ENCODE data around the gene INAFM2. TPM values are rescaled to one million over a fixed set of nuclear protein-coding genes. Genes with fewer than 3 reads are reported as not detected.
A peak's percentile ranks its signal among the peaks of the same experiment; 100 is the strongest.

The INAFM2 gene
- total and polyA plus RNA-seq, 4 experiments from 2014 or later: 0.08 to 7.5 (median 5.0) TPM

DNA sequence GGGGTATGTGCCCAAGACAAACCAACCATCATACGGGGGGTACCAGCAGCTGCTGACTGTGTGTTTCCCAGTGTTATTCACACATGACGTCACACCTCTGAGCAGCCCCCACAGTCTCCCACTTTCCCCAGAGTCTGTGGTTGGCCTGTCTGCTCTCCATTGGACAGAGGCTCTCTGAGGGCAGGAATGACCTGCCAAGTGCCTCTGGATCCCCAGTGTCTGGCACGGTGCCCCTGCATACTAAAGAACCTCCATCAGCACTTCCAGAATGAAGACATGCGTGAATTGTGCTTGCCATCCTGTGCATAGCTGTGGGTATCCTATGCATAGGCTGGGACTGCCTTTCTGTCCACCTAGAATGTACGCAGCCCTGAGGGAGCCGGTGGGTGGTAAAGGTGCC, 20.7 kb downstream of the INAFM2 start:
- H3K27me3 Mint-ChIP-seq: no peaks in the 10 kb centered on the region
- intact Hi-C loops (cut with micrococcal nuclease): loop anchor here (1.0 kb wide), 3 partner anchors 24 to 163 kb away; no protein-coding TSS in a partner anchor

DNA sequence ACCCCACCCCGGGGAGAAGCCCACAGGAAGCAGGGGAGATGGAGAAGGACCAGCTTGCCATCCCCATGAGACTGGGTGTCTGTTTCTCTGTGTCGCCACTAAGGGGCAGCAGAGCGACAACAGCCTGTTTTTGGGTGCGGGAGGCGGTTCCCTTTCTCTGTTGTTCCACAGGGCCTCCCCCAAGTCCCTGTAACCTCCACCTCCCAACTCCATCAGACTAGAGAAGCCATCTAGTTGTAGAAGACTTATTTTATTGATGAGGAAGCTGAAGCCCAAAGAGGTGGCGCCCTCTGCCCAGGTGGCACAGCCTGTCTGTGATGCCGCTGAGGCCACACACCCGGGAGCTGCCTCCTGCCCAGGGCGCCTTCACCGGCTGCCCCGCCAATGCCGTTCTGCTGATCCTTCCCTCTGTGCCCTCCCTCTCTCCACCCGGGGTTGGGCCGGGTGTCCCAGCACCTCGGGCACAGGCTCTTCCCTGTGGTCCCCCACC, 21.2 kb downstream of the INAFM2 start:
- Histone ChIP-seq H3K4me1 (ENCODE audit: insufficient read depth, low read length) (peaks cover 7% of the 10 kb centered on the region), H3K36me3 (ENCODE audit: insufficient read depth, low read length) (no peaks in the 10 kb centered on the region)

More for the DNA sequence above, 20.7 kb downstream of the INAFM2 start:
- Histone ChIP-seq H3K27ac (ENCODE audit: low read depth, low read length) (no peak overlapping the region), H3K4me3 (ENCODE audit: low read length in 2 of 2) (no peak overlapping the region), H3K9me3 (ENCODE audit: control insufficient read depth in 1 of 2, low read length in 2 of 2) (no peaks in the 10 kb centered on the region), H3K36me3 (ENCODE audit: insufficient read depth, low read length) (no peaks in the 10 kb centered on the region), H3K4me1 (ENCODE audit: insufficient read depth, low read length) (peaks cover 7% of the 10 kb centered on the region), H3K27me3 (ENCODE audit: insufficient read depth, low read length) (no peaks in the 10 kb centered on the region)
- Mint-ChIP-seq H3K36me3 (no peaks in the 10 kb centered on the region), H3K4me1 (peaks cover 0 to 3% (median under 1%) of the 10 kb centered on the region in 4 donors), H3K9me3 (no peaks in the 10 kb centered on the region), H3K27ac (no peak overlapping the region), H3K4me3 (no peak overlapping the region)
- DNase-seq: peak in 1 of 5 donors; percentile 12
- CTCF ChIA-PET (ENCODE audit: partially characterized antibody): interaction anchor here (0.7 to 21.4 kb wide), 23 partner anchors 9 to 297 kb away, joined by 3 to 634 read pairs (median 5); partner anchors contain the start of genes DISP2, INAFM2, IVD and KNSTRN
- POLR2A ChIA-PET (ENCODE audit: partially characterized antibody): interaction anchor here (0.9 to 1.5 kb wide), 7 partner anchors 9 to 78 kb away, joined by 3 to 10 read pairs (median 4); no protein-coding TSS in a partner anchor

DNA sequence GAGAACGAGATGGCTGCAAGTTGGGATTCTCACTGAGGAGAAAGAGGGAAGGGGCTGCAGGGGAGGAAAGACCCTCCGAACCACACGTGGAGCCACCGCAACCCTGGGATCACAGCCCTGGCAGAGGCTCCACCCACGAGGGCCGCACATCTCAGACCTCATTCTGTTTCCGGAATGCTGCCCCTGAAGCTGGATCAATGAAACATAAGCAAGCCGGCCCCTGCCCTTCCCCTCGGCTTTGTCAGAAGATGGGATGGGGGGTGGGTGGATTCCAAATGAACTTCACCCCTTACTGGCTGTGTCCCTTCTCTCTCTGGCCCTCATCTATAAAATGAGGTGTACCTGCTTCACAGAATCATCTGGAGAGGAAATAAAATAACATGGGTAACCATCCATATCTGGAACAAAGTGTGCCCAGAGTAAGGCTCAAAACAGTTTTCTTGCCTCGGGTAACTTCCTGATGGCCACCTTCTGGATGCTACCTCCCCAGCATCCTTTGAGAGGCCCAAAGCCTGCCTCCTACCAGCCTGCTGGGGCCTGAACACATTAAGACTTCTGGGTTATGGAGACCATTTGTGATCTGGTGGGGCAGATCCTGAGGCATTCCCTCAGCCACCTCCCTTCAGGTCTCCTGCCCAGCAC, 21.9 kb downstream of the INAFM2 start:
- Mint-ChIP-seq H3K36me3 (no peaks in the 10 kb centered on the region), H3K27ac (no peak overlapping the region), H3K27me3 (no peaks in the 10 kb centered on the region), H3K9me3 (no peaks in the 10 kb centered on the region), H3K4me1 (peaks cover 0 to 3% (median under 1%) of the 10 kb centered on the region in 4 donors), H3K4me3 (no peak overlapping the region)
- H3K27ac ChIP-seq (ENCODE audit: low read depth, low read length): no peak overlapping the region
- no peak for DNase-seq
- H3K4me1 ChIP-seq (ENCODE audit: insufficient read depth, low read length): peaks cover 7% of the 10 kb centered on the region
- no peaks in the 10 kb centered on the region for H3K36me3 ChIP-seq (ENCODE audit: insufficient read depth, low read length)
- H3K9me3 ChIP-seq (ENCODE audit: control insufficient read depth in 1 of 2, low read length in 2 of 2): no peaks in the 10 kb centered on the region
- intact Hi-C loops (cut with micrococcal nuclease): no loop called here
- ChIA-PET POLR2A (ENCODE audit: partially characterized antibody) (interaction anchor here (0.6 to 1.5 kb wide), 3 partner anchors 21 to 77 kb away, joined by 3 to 10 read pairs (median 3); partner anchors contain the start of gene KNSTRN), CTCF (ENCODE audit: partially characterized antibody) (interaction anchor here (0.8 to 21.4 kb wide), 14 partner anchors 10 to 76 kb away, joined by 3 to 634 read pairs (median 12); partner anchors contain the start of genes INAFM2, IVD, KNSTRN and PLCB2)
- H3K27me3 ChIP-seq (ENCODE audit: insufficient read depth, low read length): no peaks in the 10 kb centered on the region
- H3K4me3 ChIP-seq (ENCODE audit: low read length in 2 of 2): no peak overlapping the region

More for the DNA sequence above, 21.2 kb downstream of the INAFM2 start:
- no peak overlapping the region for H3K27ac Mint-ChIP-seq
- no peak overlapping the region for H3K4me3 Mint-ChIP-seq
- ChIA-PET CTCF (ENCODE audit: partially characterized antibody) (interaction anchor here (0.7 to 21.4 kb wide), 22 partner anchors 9 to 164 kb away, joined by 3 to 634 read pairs (median 6); partner anchors contain the start of genes DISP2, INAFM2, IVD and KNSTRN), POLR2A (ENCODE audit: partially characterized antibody) (interaction anchor here (0.6 to 1.5 kb wide), 8 partner anchors 8 to 77 kb away, joined by 3 to 10 read pairs (median 4); partner anchors contain the start of gene KNSTRN)
- no peaks in the 10 kb centered on the region for H3K9me3 Mint-ChIP-seq
- no peaks in the 10 kb centered on the region for H3K27me3 Mint-ChIP-seq
- Histone ChIP-seq H3K9me3 (ENCODE audit: control insufficient read depth in 1 of 2, low read length in 2 of 2) (no peaks in the 10 kb centered on the region), H3K27ac (ENCODE audit: low read depth, low read length) (no peak overlapping the region), H3K27me3 (ENCODE audit: insufficient read depth, low read length) (no peaks in the 10 kb centered on the region), H3K4me3 (ENCODE audit: low read length in 2 of 2) (no peak overlapping the region)
- peak; percentile 68 to 71 (median 68) for DNase-seq
- H3K4me1 Mint-ChIP-seq: peaks cover 0 to 3% (median under 1%) of the 10 kb centered on the region in 4 donors
- no peaks in the 10 kb centered on the region for H3K36me3 Mint-ChIP-seq
- intact Hi-C loops (cut with micrococcal nuclease): loop anchor here (1.0 kb wide), 3 partner anchors 24 to 163 kb away; no protein-coding TSS in a partner anchor

DNA sequence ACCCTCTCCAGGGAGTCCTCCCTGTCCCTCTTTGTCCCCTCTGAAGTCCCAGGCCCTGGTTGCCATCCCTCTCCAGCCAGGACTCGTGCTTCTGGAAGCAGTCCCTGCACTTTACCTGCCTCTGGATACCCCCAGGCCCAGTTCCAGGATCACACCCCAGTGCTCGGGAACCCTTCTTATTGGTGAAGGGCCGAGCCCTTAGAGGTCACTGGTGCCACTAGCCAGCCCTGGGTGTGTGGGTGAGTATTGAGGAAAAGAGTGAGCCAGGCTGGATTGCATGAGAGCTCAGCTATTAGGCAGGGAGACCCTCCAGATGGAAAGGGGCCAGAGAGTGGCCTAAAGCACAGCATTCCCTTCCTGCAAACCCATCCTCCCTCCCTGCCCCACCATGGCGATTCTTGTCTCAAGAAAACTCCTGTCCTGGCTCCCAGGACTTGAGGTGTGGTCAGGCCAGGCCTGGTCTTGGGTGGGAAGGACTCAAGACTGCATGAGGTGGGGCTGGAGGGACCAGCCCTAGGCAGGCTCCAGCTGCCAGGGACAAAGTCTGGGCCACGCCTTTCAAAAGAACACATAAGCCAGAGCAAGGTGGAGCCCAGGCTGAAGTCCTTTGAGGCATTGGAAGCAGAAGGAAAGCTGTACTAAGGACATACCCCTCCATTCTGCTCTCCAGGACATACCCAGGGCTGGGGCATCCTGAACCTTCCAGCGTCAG, 22.5 kb downstream of the INAFM2 start:
- intact Hi-C loops (cut with micrococcal nuclease): no loop called here
- Histone ChIP-seq H3K36me3 (ENCODE audit: insufficient read depth, low read length) (no peaks in the 10 kb centered on the region), H3K4me3 (ENCODE audit: low read length in 2 of 2) (no peak overlapping the region), H3K27ac (ENCODE audit: low read depth, low read length) (no peak overlapping the region), H3K4me1 (ENCODE audit: insufficient read depth, low read length) (peaks cover 7% of the 10 kb centered on the region), H3K9me3 (ENCODE audit: control insufficient read depth in 1 of 2, low read length in 2 of 2) (no peaks in the 10 kb centered on the region), H3K27me3 (ENCODE audit: insufficient read depth, low read length) (no peaks in the 10 kb centered on the region)
- POLR2A ChIA-PET (ENCODE audit: partially characterized antibody): no interaction called here
- Mint-ChIP-seq H3K27me3 (no peaks in the 10 kb centered on the region), H3K9me3 (no peaks in the 10 kb centered on the region), H3K4me1 (peaks cover 0 to 3% (median under 1%) of the 10 kb centered on the region in 4 donors), H3K36me3 (no peaks in the 10 kb centered on the region), H3K27ac (no peak overlapping the region), H3K4me3 (no peak overlapping the region)
- CTCF ChIA-PET (ENCODE audit: partially characterized antibody): interaction anchor here (0.6 to 13.4 kb wide), 7 partner anchors 8 to 75 kb away, joined by 3 to 324 read pairs (median 4); partner anchors contain the start of gene PLCB2
- no peak for DNase-seq

GRCh38 chr15:40346579-40347558, 23.4 kb downstream of the INAFM2 start:
- H3K4me3 Mint-ChIP-seq: no peak overlapping the region
- Histone ChIP-seq H3K36me3 (ENCODE audit: insufficient read depth, low read length) (no peaks in the 10 kb centered on the region), H3K9me3 (ENCODE audit: control insufficient read depth in 1 of 2, low read length in 2 of 2) (no peaks in the 10 kb centered on the region), H3K4me1 (ENCODE audit: insufficient read depth, low read length) (peaks cover 7% of the 10 kb centered on the region), H3K27me3 (ENCODE audit: insufficient read depth, low read length) (no peaks in the 10 kb centered on the region), H3K27ac (ENCODE audit: low read depth, low read length) (no peak overlapping the region), H3K4me3 (ENCODE audit: low read length in 2 of 2) (no peak overlapping the region)
- intact Hi-C loops (cut with micrococcal nuclease): no loop called here
- no peaks in the 10 kb centered on the region for H3K27me3 Mint-ChIP-seq
- peak overlapping the region in 1 of 7 donors; percentile 26 for H3K27ac Mint-ChIP-seq
- no peaks in the 10 kb centered on the region for H3K9me3 Mint-ChIP-seq
- H3K36me3 Mint-ChIP-seq: no peaks in the 10 kb centered on the region
- CTCF ChIA-PET (ENCODE audit: partially characterized antibody): interaction anchor here (0.6 to 13.4 kb wide), 5 partner anchors 9 to 74 kb away, joined by 3 to 324 read pairs (median 4); partner anchors contain the start of gene PLCB2
- peaks cover 0 to 3% (median under 1%) of the 10 kb centered on the region in 4 donors for H3K4me1 Mint-ChIP-seq
- no peak for DNase-seq
- POLR2A ChIA-PET (ENCODE audit: partially characterized antibody): no interaction called here

- POLR2A ChIA-PET (ENCODE audit: partially characterized antibody): no interaction called here
- no peaks in the 10 kb centered on the region for H3K9me3 ChIP-seq (ENCODE audit: control insufficient read depth in 1 of 2, low read length in 2 of 2)
- H3K27ac Mint-ChIP-seq: peak overlapping the region in 1 of 7 donors; percentile 26
- peaks cover 7% of the 10 kb centered on the region for H3K4me1 ChIP-seq (ENCODE audit: insufficient read depth, low read length)
- H3K4me1 Mint-ChIP-seq: peaks cover 0 to 3% (median under 1%) of the 10 kb centered on the region in 4 donors
- H3K4me3 Mint-ChIP-seq: no peak overlapping the region
- H3K9me3 Mint-ChIP-seq: no peaks in the 10 kb centered on the region
- DNase-seq: no peak
- H3K27me3 Mint-ChIP-seq: no peaks in the 10 kb centered on the region
- no peaks in the 10 kb centered on the region for H3K27me3 ChIP-seq (ENCODE audit: insufficient read depth, low read length)
- H3K4me3 ChIP-seq (ENCODE audit: low read length in 2 of 2): no peak overlapping the region
- intact Hi-C loops (cut with micrococcal nuclease): no loop called here
- H3K36me3 Mint-ChIP-seq: no peaks in the 10 kb centered on the region
- no peaks in the 10 kb centered on the region for H3K36me3 ChIP-seq (ENCODE audit: insufficient read depth, low read length)
- H3K27ac ChIP-seq (ENCODE audit: low read depth, low read length): no peak overlapping the region
- CTCF ChIA-PET (ENCODE audit: partially characterized antibody): interaction anchor here (1.4 to 11.2 kb wide), 2 partner anchors 74 kb away, joined by 3 to 235 read pairs; no protein-coding TSS in a partner anchor
These were observed 24.3 kb downstream of the INAFM2 start for GRCh38 chr15:40347559-40348473.

Measured in CD4-positive, alpha-beta memory T cell (primary cell).